ENCODE measurements around the gene TLE6. TPM values are rescaled to one million over a fixed set of nuclear protein-coding genes. Genes with fewer than 3 reads are reported as not detected.

Gene TLE6
- total RNA-seq, 1 donor from 2014 or later = 0.93 TPM

DNA sequence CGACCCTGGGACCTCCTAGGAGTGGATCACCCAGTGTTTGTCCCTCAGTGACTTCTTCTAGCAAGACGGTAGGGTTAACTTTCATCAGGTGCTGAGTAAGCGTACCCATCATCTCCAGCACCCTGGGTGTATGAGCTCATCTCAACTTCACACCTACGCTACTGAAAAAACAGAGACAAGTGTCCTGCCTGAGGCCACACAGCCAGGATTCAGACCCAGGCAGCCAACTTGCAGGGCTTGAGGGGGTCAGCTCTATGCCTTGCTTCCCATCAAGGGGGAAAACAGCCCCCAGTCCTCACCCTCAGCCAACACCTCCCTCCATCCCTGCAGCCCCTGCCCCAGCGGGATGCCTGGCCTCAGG lies 47.1 kb downstream of the TLE6 start:
- POLR2A ChIA-PET = no interaction called here
- DNase-seq (no peak), ATAC-seq (ENCODE audit: low read depth) (no peak)
- H3K27me3 Mint-ChIP-seq = peaks cover 27% of the 10 kb centered on the region
- peaks cover 12% of the 10 kb centered on the region for H3K4me1 Mint-ChIP-seq
- TF ChIP-seq, protein P1, sequence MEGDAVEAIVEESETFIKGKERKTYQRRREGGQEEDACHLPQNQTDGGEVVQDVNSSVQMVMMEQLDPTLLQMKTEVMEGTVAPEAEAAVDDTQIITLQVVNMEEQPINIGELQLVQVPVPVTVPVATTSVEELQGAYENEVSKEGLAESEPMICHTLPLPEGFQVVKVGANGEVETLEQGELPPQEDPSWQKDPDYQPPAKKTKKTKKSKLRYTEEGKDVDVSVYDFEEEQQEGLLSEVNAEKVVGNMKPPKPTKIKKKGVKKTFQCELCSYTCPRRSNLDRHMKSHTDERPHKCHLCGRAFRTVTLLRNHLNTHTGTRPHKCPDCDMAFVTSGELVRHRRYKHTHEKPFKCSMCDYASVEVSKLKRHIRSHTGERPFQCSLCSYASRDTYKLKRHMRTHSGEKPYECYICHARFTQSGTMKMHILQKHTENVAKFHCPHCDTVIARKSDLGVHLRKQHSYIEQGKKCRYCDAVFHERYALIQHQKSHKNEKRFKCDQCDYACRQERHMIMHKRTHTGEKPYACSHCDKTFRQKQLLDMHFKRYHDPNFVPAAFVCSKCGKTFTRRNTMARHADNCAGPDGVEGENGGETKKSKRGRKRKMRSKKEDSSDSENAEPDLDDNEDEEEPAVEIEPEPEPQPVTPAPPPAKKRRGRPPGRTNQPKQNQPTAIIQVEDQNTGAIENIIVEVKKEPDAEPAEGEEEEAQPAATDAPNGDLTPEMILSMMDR (IDR thresholded peaks at IDR 0.05) = no peak
- intact Hi-C loops (cut with micrococcal nuclease) = no loop called here
- H3K36me3 Mint-ChIP-seq (ENCODE audit: low read depth) = no peaks in the 10 kb centered on the region
- H3K9me3 Mint-ChIP-seq = no peaks in the 10 kb centered on the region
- no peak overlapping the region for H3K4me3 Mint-ChIP-seq
- no peak overlapping the region for H3K27ac Mint-ChIP-seq
- CTCF ChIA-PET = no interaction called here

DNA sequence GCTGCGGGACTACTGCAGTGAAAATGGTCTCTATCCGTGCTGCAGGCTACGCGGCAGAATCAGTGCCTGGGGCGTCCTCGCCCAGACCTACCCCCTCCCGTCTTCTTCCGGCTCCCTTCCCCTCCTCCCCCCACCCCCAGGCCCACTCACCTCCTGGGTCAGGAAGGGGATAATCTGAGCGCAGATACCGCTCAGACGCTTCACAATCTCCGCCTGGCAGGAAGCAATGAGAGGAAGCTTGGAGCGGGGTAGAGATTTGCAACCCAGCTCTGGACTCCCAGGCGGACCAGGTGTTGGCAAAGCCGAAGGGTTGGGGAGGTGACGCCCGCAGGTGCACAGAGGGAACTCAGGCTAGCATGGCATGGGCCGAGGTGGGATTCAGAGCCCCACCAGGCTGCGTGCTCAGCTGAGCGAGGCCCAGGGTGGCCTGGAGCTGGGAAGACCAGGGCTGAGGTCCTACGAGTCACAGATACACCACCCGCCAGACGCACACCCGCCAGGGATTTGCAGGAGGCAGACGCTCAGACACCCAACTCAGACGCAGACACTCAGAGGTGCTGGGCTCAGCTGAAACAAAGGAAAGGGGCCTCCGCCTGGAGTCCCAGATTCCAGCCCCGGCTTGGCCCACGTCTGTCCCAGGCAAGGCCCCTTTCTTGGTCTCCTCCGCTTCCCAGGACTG lies 47.6 kb downstream of the TLE6 start:
- H3K9me3 Mint-ChIP-seq = no peaks in the 10 kb centered on the region
- H3K27ac Mint-ChIP-seq = no peak overlapping the region
- H3K4me1 Mint-ChIP-seq = peaks cover 17% of the 10 kb centered on the region
- peaks cover 31% of the 10 kb centered on the region for H3K27me3 Mint-ChIP-seq
- ATAC-seq (ENCODE audit: low read depth) = no peak
- ChIA-PET POLR2A (no interaction called here), CTCF (no interaction called here)
- no peak for DNase-seq
- no peak overlapping the region for H3K4me3 Mint-ChIP-seq
- intact Hi-C loops (cut with micrococcal nuclease) = no loop called here
- TF ChIP-seq, protein P1 (IDR thresholded peaks at IDR 0.05) = no peak
- no peaks in the 10 kb centered on the region for H3K36me3 Mint-ChIP-seq (ENCODE audit: low read depth)

DNA sequence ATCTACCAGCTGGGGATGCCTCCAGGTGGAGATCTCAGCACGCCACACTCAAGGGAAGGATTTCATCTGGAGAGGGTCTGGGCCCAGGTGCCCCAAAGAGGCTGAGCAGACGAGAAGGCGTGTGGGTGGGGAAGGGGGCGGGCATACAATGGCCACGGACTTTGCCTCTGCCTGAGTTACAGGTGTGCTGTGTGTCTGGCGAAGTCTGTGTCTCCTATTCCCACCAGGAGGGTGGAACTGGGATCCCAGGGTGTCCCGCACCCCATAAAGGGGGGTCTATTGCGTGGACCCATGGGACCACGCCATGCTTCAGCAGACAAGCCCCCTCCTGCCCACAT lies 48.2 kb downstream of the TLE6 start:
- H3K27ac Mint-ChIP-seq = no peak overlapping the region
- intact Hi-C loops (cut with micrococcal nuclease) = no loop called here
- no peaks in the 10 kb centered on the region for H3K9me3 Mint-ChIP-seq
- no peaks in the 10 kb centered on the region for H3K36me3 Mint-ChIP-seq (ENCODE audit: low read depth)
- no peak overlapping the region for H3K4me3 Mint-ChIP-seq
- CTCF ChIA-PET = no interaction called here
- TF ChIP-seq, protein P1 (IDR thresholded peaks at IDR 0.05) = no peak
- ATAC-seq (ENCODE audit: low read depth) (no peak), DNase-seq (no peak)
- peaks cover 19% of the 10 kb centered on the region for H3K4me1 Mint-ChIP-seq
- H3K27me3 Mint-ChIP-seq = peaks cover 34% of the 10 kb centered on the region
- POLR2A ChIA-PET = no interaction called here

DNA sequence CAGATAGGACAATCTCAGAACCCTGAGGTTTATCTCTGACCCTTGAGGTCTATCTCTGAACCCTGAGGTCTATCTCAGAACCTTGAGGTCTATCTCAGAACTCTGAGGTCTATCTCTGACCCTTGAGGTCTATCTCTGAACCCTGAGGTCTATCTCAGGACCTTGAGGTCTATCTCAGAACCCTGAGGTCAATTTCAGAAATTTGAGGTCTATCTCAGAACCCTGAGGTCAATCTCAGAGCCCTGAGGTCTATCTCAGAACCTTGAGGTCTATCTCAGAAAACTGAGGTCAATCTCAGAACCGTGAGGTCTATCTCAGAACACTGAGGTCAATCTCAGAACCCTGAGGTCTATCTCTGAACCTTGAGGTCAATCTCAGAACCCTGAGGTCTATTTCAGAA lies 49.4 kb downstream of the TLE6 start:
- Mint-ChIP-seq H3K4me3 (no peak overlapping the region), H3K9me3 (no peaks in the 10 kb centered on the region), H3K4me1 (peaks cover 19% of the 10 kb centered on the region), H3K27ac (no peak overlapping the region), H3K27me3 (peaks cover 38% of the 10 kb centered on the region), H3K36me3 (ENCODE audit: low read depth) (no peaks in the 10 kb centered on the region)
- intact Hi-C loops (cut with micrococcal nuclease) = no loop called here
- ATAC-seq (ENCODE audit: low read depth) = no peak
- TF ChIP-seq, protein P1 (IDR thresholded peaks at IDR 0.05) = no peak
- no peak for DNase-seq
- ChIA-PET CTCF (no interaction called here), POLR2A (interaction anchor here (1.8 kb wide), 1 partner anchor 9 kb away, joined by 8 read pairs; no protein-coding TSS in a partner anchor)

DNA sequence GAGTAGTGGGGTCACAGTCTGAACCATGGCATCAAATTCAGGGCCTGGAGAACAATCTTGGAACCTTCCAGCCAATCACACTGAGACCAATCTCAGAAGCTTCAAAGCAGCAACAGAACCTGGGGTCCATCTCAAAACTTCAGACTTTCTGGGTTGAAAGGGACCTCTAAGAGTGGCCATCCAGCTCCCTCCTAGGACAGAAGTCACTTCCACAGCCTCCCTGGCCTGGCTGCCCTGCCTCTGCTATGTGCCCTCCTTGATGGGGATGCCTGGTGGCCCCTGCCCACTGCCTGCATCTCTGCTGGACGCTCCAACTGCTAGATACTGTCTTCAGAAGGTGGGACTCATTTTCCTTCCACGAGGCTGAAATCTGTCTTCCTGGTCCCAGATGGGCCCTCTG lies 49.9 kb downstream of the TLE6 start:
- DNase-seq (no peak), ATAC-seq (ENCODE audit: low read depth) (no peak)
- Mint-ChIP-seq H3K4me1 (peaks cover 19% of the 10 kb centered on the region), H3K36me3 (ENCODE audit: low read depth) (no peaks in the 10 kb centered on the region), H3K27ac (no peak overlapping the region), H3K27me3 (peaks cover 38% of the 10 kb centered on the region), H3K4me3 (no peak overlapping the region), H3K9me3 (no peaks in the 10 kb centered on the region)
- POLR2A ChIA-PET = interaction anchor here (1.8 kb wide), 1 partner anchor 9 kb away, joined by 8 read pairs; no protein-coding TSS in a partner anchor
- CTCF ChIA-PET = no interaction called here
- TF ChIP-seq, protein P1 (IDR thresholded peaks at IDR 0.05) = no peak
- intact Hi-C loops (cut with micrococcal nuclease) = no loop called here
